Activated T-cell treated with anti-CD3 and anti-CD28 coated beads, Interleukin-2, amount 50 U/mL, for 1 hour (primary cell): ENCODE results near the gene EXOC3L1.

Experiments
- DNase-seq: peaks from one replicate; pipeline ENCODE4 v3.0.0-alpha.2; 2020

EXOC3L1 gene

DNA sequence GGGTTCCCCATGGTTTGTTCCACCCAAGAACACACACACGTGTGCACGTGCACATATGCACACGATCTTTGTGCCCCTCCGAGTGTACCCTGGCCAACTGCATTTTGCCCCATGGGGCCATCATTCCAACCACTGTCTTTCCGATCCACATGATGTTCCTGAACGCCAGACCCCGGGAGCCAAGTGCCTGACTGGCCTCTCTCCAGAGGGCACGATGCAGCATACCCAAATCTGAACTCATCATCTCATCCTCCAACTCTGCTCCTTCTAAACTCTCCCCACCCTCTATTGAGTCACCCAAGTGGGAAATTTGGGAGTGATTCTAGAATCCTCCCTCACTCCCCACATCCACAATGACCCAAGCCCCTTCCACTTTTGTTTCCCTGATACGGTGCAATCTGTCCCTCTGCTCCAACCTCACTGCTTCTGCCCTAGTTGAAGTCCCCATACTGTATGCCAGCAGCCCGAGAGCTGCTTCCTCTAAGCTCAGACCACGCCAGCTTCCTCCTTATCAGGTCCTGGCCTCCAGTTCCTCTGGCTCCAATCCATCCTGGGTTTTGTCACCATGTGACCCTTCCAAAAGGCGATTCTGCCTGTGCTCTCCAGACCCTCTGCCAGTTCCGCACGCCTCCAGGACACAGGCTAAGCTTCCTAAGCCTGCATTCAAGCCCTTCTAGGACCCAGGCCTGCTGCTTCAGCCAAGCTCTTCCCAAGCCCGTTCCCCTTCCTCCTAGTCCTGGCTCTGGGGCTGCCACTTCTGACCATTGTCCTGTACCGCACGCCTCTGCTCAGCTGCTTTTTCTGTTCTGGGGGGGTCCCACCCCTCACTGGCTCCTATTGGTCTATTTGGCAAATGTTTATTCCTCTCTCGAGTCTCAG is 26.9 kb upstream of the EXOC3L1 start:
- no peak for DNase-seq

DNA sequence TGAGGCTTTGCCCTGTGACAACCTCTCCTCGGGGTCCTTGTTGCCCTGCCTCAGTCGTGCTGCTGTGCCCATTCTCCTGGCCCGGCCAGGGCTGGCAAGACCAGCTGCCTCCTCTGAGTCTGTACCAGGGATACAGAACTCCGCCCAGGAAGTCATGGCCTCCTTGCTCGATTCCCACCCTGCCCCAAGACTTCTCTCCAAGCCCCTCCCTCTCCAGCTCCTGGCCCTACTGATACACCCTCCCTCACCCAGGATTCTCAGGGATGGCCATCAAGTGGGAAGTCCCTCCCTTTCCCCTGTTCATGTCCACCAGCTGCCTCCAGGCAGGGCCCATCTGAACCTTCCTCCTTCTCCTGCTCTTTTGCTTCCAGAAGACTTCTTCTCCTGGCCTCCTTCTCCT is 25.8 kb upstream of the EXOC3L1 start:
- DNase-seq: no peak

DNA sequence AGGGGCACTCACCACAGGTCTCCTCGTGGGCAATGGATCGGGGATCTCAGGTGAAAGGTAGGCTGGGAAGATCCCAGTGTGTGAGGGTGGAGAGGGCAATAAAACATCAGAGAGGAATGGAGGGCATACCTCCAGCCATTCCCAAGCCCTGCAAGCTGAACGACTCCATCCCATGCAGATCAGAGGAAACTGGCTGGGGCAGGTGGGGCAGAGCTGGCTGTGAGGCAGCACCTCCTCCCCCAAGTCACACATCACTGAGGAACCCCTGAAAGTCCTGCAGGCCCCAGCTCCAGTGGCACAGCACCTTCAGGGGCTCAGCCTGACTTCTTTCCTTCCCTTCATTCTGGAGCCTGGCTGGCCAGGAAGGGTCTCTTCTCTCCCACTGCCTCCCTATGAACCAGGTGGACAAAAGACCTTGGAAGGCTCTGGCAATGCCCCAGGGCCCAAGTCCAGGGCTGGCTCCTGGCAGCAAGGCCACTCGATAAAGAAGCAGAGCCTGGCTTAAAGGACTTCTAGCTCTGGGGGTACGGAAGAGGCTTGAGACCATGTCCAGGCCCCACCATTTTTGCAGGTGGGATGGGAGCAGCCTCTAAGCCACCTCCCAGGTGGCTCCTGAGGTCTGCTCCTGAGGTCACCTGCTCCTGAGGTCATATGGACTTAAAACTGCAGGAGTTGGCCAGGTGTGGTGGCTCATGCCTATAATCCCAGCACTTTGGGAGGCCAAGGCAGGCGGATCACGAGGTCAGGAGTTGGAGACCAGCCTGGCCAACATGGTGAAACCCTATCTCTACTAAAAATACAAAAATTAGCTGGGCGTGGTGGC is 23.5 kb upstream of the EXOC3L1 start:
- DNase-seq: no peak

DNA sequence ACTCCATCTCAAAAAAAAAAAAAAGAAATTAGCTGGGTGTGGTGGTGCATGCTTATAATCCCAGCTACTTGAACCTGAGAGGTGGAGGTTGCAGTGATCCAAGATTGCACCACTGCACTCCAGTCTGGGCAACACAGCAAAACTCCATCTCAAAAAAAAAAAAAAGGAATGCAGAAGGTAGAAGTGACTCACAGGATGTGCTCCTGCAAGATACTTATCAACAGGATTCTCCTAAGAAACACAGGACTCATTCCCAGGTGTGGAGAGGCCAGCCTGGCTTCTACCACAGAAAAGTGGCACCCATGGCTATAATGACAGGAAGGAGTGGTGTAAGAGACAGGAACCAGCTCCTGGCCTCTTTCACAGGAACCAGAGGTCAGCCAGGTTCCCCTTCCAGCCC is 22.8 kb upstream of the EXOC3L1 start:
- DNase-seq: no peak

DNA sequence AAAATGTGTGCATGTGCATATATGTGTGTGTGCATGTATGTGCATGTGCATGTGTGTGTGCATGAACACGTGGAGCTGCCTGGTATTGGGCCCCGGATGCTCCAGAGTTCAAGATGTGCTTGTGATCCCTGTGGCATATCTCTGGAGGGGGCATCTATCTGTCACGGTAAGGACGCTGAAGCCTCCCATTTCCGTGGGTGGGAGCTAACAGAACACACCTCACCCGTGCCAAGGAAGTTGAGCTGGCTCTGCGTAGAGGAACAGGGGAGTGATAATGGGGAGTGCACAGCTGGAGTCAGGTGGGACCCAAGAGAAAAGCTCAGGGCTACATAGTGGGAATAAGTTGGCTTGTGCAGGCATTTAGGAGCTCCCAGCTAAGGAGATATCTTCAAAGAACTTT is 21.7 kb upstream of the EXOC3L1 start:
- no peak for DNase-seq

DNA sequence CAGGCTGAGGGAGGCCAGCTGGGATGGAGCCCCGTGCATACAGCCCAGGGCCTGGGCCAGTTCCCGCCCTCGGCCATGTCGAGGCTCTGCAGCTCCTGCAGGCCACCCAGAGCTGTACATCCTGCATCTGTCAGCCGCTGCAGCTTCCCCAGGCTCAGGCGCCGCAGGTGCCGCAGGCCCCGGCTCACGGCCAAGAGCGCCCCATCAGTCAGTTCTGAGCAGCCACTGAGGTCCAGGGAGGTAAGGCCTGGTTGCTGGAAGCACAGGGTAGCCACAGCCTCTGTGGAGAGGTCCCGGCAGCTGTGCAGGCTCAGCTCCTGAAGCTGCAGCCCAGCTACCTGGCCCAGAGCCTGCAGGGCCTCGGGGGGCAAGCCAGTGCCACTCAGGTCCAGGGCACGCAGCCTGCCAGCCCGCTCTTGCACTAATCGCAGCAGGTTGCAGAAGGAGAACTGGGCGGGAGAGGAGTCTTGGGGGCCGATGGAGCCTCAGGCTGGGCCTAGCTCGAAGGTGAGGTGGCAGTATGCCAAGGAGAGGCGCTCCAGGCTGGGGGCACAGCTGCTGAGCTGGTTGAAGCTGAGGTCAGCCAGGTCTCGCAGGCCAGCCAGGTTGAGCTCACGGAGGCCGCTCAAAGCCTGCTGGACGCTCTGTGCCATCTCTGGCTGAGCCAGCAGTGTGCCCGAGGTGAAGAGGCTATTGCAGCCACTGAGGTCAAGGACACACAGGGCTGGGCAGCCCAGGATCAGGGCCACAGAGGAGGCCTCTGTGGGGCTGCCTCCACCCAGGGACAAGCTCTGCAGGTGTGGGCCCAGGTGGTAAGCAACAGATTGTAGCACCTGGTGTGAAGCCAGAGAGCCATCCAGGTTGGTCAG is 20.4 kb upstream of the EXOC3L1 start:
- DNase-seq: no peak

DNA sequence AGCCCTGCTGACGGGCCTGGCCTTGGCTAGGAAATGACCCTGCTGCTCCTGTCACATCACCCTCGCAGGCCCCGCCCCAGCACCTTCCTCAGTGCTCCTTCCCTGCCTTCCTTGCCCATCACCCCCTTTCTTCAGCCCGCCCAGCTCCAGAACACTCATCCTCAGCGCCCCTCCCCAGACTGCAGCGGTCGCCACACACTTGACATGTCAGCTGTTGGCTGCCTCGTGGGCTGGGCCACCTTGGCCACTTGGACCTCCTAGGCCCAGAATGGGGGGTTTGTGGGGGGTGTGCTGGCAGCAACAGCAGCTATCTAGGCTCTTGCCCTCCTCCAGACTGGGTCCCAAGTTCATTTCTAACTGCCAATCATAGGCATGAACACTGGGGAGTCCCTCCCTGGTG is 19.6 kb upstream of the EXOC3L1 start:
- no peak for DNase-seq

DNA sequence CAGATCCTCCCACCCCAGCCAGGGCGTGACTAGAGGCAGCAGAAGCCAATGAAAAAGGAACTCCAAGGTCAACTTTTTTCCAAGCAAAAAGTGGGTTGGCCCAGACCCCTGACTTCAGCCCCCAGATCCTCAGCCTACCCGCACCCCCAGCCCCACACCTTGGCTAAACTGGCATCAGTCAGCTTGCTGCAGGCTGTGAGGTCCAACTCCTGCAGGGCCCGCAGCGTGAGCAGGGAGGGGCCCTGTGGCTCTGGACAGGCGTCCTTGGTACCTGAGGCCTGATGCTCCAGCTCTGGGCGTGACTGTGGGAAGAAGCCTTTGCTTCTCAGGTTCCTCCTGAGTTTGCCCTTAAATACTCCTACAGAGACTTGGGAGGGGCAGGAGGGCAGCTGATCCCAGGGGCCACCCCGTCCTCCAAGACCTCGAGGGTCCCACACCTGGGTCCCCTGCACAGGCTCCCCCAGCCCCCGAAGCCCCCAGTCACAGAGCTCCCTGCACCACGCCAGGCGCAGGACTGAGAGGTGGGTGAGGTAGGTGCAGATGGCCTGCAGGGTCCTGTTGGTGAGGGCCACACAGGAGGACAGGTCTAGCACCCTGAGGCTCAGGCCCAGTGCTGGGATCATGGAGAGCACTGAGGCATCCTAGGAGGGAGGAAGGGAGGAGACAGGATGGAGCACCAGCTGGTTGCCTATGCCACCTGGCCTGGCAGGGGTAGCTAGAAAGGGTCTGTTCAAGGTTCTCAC is 18.4 kb upstream of the EXOC3L1 start:
- no peak for DNase-seq

DNA sequence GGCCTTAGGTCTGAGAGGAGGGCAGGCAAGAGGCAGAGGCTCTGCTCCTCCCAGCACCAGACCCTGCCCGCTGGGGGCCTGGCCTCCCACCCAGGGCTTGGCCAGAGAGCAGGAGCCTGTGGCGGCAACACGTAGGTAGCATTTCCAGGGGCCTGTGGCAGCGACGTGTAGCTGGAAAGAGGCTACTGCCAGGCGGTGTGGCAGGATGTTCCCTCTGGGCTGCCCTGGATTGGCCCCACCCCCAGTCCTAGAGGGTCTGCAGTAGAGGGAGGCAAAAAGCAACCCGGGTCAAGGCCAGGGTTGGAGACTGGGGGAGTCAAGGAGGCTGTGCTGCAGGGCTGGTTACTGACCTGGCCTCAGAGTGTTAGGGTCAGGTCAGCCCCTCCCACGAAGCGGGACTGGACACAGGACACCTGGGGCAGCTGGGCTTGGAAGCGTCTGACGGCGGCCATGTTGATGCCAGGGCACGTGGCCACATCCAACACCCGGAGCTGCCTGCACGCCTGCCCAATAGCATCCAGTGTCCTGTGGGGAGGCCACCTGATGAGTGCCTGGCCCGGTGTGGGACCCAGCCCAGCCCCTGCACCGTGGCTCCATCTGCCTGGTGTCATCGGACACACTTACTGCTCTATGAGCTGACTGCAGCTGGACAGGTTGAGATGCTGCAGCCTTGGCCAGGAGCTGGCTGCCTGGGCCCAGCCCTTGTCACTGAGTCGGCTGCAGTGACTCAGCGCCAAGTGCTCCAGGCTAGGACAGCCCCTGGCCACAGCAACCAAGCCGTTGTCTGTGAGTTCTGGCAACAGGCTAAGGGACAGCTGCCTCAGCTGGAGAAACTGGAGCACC is 17.5 kb upstream of the EXOC3L1 start:
- DNase-seq: no peak

DNA sequence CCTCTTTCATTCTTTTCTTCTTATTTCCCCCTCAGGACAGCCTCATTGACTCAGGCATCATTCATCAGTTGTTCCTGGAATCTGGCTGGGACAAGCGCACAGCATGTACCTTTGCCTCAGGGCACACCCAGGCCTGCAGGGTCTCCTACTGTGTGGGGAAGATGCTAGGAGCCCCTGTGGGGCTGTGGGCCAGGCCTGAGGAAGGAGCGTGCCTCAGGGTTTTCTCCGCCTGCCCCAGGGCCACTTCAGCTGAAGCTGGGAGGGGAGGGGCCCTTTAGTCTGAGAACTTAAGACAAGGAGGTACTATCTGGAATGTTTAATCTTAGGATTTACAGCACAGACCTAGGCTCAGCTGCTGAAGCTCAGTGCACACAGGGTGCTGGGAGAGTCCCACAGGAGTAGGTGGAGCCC is 16.9 kb upstream of the EXOC3L1 start:
- DNase-seq: no peak

DNA sequence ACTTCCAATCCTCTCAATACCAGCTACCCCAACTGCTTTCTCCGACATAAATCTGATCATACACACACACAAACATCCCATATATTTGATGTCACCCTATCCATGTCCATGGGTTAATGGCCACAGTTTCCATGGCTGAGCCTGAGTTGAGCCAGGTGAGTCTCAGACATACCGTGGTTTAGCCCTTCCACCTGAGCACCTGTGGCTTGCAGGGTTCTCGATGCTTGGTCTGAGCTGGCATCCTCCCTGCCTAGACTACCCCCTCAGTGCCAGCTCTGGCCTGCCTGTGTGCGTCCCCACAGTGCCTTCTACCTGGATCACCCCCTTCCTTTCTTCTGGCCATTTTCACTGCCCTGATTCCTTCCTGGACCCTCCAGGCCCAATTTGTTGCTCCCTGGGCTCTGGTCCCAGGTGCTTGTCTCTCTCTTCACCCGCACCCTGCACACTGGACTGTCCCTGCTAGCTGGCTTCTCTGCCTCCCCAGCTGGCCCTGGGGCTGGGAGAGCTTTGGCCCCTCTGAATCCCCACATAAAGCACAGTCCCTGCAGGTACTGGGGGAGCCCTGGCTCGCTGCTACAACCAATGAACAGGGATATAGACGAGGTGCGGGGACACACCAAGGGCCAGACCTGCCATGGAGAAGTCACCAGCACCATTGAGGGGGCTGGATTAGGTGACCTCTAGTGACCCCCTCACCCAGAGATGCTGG is 16.3 kb upstream of the EXOC3L1 start:
- DNase-seq: no peak

DNA sequence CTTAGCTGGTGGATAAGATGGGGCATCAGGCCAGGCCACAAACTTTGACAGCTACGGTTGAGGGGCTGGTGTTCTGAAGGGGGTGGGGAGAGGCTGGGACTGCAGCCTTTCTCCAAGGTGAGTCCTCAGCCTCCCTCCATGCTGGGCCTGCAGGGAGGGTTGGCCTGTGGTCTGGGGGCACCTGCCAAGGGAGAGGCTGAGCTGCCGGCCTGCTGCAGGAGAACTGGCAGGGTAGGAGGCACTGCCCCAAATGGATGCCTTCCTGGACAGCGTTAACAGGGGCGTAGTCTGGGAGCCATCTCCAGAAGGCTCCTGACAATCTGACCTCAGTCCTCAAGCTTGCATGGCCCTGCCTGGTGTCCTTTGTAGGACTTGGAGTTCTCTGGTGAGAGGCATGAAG is 14.1 kb upstream of the EXOC3L1 start:
- no peak for DNase-seq

DNA sequence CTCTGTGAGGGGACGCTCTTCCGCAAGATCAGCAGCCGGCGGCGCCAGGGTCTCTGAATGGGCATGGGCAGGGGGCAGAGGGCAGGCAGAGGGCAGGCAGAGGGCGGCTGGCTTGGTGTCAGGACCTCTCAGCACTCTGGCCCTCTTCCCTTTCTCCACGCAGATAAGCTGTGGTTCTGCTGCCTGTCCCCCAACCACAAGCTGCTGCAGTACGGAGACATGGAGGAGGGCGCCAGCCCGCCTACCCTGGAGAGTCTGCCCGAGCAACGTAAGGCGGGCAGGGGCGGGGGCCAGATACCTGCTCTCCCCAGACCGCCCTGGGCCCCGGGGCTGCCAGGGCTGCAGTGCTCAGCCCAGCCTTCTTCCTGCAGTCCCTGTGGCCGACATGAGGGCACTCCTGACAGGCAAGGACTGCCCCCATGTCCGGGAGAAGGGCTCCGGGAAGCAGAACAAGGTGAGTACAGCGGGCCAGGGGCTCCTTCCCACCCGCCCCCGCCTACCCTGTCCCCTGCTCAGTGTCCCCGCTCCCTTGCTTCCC is 13.1 kb upstream of the EXOC3L1 start:
- no peak for DNase-seq

DNA sequence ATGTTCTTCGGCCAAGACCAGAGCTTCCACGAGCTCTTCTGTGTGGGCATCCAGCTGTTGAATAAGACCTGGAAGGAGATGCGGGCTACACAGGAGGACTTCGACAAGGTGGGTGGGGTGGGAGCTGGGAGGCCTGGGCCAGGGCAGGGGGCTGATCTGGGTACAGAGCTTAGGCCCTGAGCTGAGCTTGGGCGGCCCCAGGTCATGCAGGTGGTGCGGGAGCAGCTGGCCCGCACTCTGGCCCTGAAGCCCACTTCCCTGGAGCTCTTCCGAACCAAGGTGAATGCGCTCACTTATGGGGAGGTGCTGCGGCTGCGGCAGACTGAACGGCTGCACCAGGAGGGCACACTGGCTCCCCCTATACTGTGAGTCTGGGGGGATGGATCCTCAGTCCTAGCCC is 12.5 kb upstream of the EXOC3L1 start:
- DNase-seq: no peak

DNA sequence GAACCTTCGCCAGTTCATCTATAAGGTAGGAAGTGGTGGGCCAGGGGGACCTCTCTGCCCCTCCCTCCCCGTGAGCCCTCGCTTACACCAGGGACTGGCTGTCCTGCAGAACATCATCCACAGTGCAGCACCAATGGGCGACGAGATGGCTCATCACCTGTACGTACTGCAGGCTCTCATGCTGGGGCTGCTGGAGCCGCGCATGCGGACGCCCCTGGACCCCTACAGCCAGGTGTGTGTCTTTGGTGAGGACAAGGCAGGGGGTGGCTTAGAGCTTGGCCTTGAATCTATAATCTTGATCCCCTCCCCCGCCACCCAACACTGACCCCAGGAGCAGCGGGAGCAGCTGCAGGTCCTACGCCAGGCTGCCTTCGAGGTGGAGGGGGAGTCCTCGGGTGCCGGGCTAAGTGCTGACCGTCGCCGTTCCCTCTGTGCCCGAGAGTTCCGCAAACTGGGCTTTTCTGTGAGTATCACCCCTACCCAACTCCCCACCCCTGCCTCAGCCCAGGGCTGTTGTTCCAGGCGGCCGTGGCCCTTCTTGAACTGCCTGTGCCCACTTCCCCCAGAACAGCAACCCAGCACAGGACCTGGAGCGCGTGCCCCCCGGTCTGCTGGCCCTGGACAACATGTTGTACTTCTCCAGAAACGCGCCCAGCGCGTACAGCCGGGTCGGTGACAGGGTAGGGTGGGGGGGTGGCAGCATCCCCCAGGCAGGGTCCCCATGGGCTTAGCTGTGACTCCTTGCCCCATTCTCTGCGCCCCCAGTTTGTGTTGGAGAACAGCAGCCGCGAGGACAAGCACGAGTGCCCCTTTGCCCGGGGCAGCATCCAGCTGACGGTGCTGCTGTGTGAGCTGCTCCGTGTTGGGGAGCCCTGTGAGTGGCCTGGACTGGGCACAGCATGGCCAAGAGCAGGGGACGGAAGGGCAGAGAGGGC is 11.7 kb upstream of the EXOC3L1 start:
- no peak for DNase-seq

DNA sequence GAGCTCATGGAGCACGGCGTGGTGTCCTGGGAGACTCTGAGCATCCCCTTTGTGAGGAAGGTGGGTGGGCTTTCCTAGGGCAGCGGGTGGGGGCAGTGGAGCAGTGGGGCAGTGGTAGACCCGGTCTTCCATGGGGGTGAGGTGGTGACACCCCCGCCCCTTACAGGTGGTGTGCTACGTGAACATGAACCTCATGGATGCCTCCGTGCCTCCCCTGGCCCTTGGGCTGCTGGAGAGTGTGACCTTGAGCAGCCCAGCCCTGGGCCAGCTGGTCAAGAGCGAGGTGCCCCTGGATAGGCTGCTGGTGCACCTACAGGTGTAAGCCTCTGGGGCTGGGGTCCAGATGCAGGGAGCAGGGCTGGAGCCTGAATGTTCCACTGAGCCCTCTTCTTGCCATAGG is 10.6 kb upstream of the EXOC3L1 start:
- DNase-seq: no peak

DNA sequence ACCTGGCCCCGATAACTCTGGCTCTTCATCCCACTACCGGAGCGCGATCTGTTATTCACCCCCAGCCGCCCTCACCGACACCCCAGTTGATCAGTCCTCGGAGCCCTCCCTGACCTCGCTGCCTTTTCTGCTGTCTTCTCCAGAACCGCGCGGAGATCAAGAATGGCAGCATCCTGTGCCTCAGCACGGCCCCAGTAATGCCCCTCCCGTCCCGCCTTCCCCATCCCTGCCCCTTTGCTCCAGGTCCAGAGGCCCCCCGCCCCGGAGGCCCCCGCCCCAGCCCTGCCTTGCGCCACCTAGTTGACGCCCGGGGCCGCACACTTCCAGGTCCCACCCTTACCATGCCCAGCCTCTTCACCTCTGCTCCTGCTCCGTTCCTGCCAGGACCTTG is 9.9 kb upstream of the EXOC3L1 start:
- DNase-seq: no peak

DNA sequence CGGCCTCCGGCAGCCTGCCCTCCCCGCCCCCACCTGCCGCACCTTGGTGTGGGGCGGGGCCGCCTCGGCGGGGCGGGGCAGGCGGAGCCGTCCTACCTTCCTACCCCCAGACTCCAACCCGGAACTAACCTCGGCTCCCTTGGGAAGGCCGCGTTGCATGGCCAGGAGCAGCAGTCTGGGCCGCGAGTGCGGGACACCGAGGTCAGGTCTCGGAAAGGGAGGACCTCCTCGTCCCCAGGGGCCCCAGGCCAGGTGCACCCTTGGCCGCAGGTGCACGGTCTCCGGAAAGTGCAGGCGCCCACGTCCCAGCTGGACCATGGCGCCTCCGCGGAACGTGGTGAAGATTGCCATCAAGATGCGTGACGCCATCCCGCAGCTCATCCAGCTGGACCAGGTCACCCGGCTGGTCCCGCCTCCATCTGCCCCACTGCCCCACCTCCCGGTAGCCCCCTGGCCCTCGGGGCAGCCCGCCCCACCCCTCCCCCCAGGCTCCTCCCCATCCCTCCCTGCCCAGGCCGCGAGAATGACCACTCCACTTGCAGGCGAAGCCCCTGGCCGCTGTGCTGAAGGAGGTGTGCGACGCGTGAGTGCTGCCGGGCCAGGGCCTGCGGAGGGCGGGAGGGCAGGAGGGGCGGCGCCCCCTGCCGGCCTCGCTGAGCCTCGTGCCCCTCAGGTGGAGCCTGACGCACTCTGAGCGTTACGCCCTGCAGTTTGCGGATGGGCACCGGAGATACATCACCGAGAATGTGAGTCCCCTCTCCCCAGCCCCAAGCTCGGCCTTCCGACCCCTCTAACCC is 9.3 kb upstream of the EXOC3L1 start, which contains the start of gene ELMO3:
TSS of gene ELMO3 (plus strand) at position 121 of the 797 bp plus-strand sequence. CDS start at position 317, 196 bp downstream.
- DNase-seq: no peak
